PC-9 (cell line): ENCODE results near the gene HEY2. TPM values are rescaled to one million over a fixed set of nuclear protein-coding genes. Genes with fewer than 3 reads are reported as not detected.

Source experiments
- BruUV-seq: library from RNA; stranded (reverse); fragments of 400-500 nt; replicated peaks from 2 replicates; lab custom pipeline; 2021; lab: Mats Ljungman, UMichigan
- CTCF ChIA-PET: fragments of 300-600 bp; sonication (Branson Sonifier 250); formaldehyde crosslinking; loops from one replicate; lab custom pipeline; 2022; ENCODE audit warnings: antibody characterized with exemption; lab: Charles Lee
- POLR2A ChIA-PET: fragments of 300-600 bp; sonication (Branson Sonifier 250); formaldehyde crosslinking; loops from one replicate; lab custom pipeline; 2022; ENCODE audit warnings: antibody characterized with exemption; ENCODE audit not compliant: unreplicated experiment; lab: Charles Lee
- DNase-seq, 2 experiments: peaks; one replicate each; pipeline versions ENCODE4 v3.0.0 to v3.0.0-alpha.2; 2015 to 2022; ENCODE audit warnings: mixed read lengths in 1 of 2
- H2AFZ ChIP-seq: fragments of 200-600 bp; sonication (generic); 2 replicates; pipeline ENCODE4 v1.8.1; 2017; ENCODE audit warnings: antibody characterized with exemption
- H3F3A ChIP-seq: fragments of 200-600 bp; sonication (generic); 2 replicates; pipeline ENCODE4 v1.8.1; 2017; ENCODE audit warnings: antibody characterized with exemption, mild to moderate bottlenecking, low read depth; ENCODE audit not compliant: insufficient read depth
- H3K27ac ChIP-seq: fragments of 200-600 bp; sonication (generic); 2 replicates; pipeline ENCODE4 v1.6.1; 2016; ENCODE audit warnings: mixed run types
- H3K27me3 ChIP-seq: fragments of 200-600 bp; sonication (generic); 2 replicates; pipeline ENCODE4 v1.6.1; 2016; ENCODE audit warnings: low read depth, mixed run types; ENCODE audit not compliant: insufficient read depth
- H3K36me3 ChIP-seq: fragments of 200-600 bp; sonication (generic); 2 replicates; pipeline ENCODE4 v1.6.1; 2016; ENCODE audit warnings: low read depth, mixed run types
- H3K4me1 ChIP-seq: fragments of 200-600 bp; sonication (generic); replicated peaks from 2 replicates; pipeline ENCODE4 v1.6.1; 2016; ENCODE audit warnings: mixed run types; ENCODE audit not compliant: insufficient read depth
- H3K4me2 ChIP-seq: fragments of 200-600 bp; sonication (generic); 2 replicates; pipeline ENCODE4 v1.6.1; 2017; ENCODE audit warnings: mixed run types
- H3K4me3 ChIP-seq: fragments of 200-600 bp; sonication (generic); 2 replicates; pipeline ENCODE4 v1.6.1; 2016; ENCODE audit warnings: mixed run types
- H3K79me2 ChIP-seq: fragments of 200-600 bp; sonication (generic); 2 replicates; pipeline ENCODE4 v1.6.1; 2017; ENCODE audit warnings: low read depth, mixed run types
- H3K9me2 ChIP-seq: fragments of 200-600 bp; sonication (generic); 2 replicates; pipeline ENCODE4 v1.8.1; 2017; ENCODE audit warnings: mild to moderate bottlenecking; ENCODE audit not compliant: insufficient read depth
- H3K9me3 ChIP-seq: fragments of 200-600 bp; sonication (generic); 2 replicates; pipeline ENCODE4 v1.8.1; 2016; ENCODE audit warnings: low read depth; ENCODE audit not compliant: insufficient read depth
- H4K20me1 ChIP-seq: fragments of 200-600 bp; sonication (generic); 2 replicates; pipeline ENCODE4 v1.8.1; 2017; ENCODE audit not compliant: insufficient read depth
- CTCF ChIP-seq: fragments of 200-600 bp; sonication (generic); conservative IDR thresholded peaks from 2 replicates; pipeline ENCODE4 v1.6.1; 2017; ENCODE audit warnings: mixed run types, antibody characterized with exemption, mild to moderate bottlenecking, moderate library complexity
- EZH2 ChIP-seq: fragments of 200-600 bp; sonication (generic); IDR thresholded peaks from 2 replicates; pipeline ENCODE4 v1.8.0; 2017; ENCODE audit warnings: antibody characterized with exemption, low read depth
- intact Hi-C: fragments of 100-400 bp; cut with micrococcal nuclease; formaldehyde crosslinking; loops from one replicate; pipeline ENCODE4 v1.10.0; 2022; ENCODE audit not compliant: unreplicated experiment
- total RNA-seq: library from RNA; stranded (reverse); gene quantifications from 2 replicates; pipeline ENCODE4 v1.2.3, GENCODE V29; 2021

Gene HEY2
- total RNA-seq, 1 experiment from 2014 or later: not detected

DNA sequence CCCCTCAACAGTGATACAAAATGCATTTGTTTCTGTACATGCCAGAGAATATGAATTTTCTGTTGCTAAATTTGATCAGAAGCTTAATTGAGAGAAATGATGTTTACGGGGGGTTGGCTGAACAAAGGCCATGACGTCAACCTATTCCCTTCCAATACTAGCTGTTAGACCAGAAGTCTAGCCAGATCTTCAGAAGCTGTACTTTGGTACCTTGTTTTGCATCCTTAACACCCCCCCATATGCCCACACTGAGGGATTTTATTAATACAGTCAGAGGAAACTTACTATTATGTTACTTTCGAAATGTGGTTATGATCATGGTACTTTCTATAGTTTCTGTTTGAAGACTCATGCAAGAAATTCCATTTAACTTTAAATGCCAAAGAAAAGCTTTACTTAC is 44.4 kb downstream of the HEY2 start:
- Histone ChIP-seq H3K79me2 (peaks cover 66% of the 10 kb centered on the region), H3K9me3 (peaks cover 5% of the 10 kb centered on the region; the same call in 1 of the 2 replicates), H2AFZ (no peak overlapping the region), H3K4me1 (peaks cover 75% of the 10 kb centered on the region), H3K27me3 (no peaks in the 10 kb centered on the region), H3K4me2 (peak overlapping the region; percentile 91), H3K4me3 (peak overlapping the region; percentile 26; the same call in 1 of the 2 replicates), H3K9me2 (no peaks in the 10 kb centered on the region), H3K36me3 (peaks cover 18% of the 10 kb centered on the region; the same call in 1 of the 2 replicates), H3K27ac (peak overlapping the region; percentile 34), H4K20me1 (no peaks in the 10 kb centered on the region), H3F3A (peaks cover 34% of the 10 kb centered on the region)
- BruUV-seq: no TSS peak
- DNase-seq: no peak
- CTCF ChIA-PET: no interaction called here
- intact Hi-C loops: no loop called here
- POLR2A ChIA-PET: no interaction called here
- TF ChIP-seq CTCF (no peak), EZH2 (no peak)

DNA sequence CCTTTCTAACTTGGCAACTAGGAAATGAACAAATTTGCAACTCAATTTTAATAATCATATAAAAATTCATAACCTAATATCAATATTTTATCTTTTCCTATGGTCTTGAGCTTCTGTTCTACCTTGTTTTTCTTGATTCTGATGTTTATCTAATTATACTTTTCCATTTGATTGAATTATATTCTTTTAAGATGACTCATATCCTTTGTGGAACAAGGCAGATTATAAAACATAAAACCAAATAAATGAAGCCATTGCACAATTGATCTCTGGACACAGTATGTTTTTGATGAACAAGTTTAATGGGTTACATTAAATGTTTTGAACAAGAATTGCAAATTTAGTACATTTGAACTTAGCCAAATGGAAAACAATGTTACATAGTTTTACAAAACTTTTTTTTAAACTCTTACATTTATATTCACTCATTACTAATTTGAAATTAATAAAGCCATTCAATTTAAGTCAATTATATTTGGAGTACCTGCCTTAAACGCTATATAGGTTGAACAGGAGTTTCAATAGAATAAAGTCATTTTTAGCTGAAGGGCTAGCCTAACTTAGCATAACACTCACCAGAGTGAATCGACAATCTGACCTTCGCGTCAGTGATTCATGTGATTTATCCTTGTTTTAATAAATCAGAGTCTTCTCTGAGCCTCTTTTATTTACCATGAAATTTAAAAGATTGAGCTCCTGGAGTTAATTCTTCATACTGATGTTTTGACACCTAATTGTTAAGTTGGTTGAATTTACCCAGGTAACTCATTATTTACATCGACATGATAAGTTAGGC is 45.1 kb downstream of the HEY2 start:
- peaks cover 5% of the 10 kb centered on the region; the same call in 1 of the 2 replicates for H3K9me3 ChIP-seq
- H3K4me1 ChIP-seq: peaks cover 74% of the 10 kb centered on the region
- H3K36me3 ChIP-seq: peaks cover 25% of the 10 kb centered on the region; the same call in 1 of the 2 replicates
- peaks cover 73% of the 10 kb centered on the region for H3K79me2 ChIP-seq
- intact Hi-C loops: no loop called here
- CTCF ChIA-PET: no interaction called here
- no peaks in the 10 kb centered on the region for H3K27me3 ChIP-seq
- peak in 1 of 2 experiments; percentile 82 for DNase-seq
- H3K27ac ChIP-seq: peak overlapping the region; percentile 34
- peak overlapping the region; percentile 91 for H3K4me2 ChIP-seq
- peak overlapping the region; percentile 26 for H3K4me3 ChIP-seq
- no peaks in the 10 kb centered on the region for H3K9me2 ChIP-seq
- peaks cover 27% of the 10 kb centered on the region for H3F3A ChIP-seq
- BruUV-seq: no TSS peak
- no peak for TF ChIP-seq CTCF
- no peak for TF ChIP-seq EZH2
- no peaks in the 10 kb centered on the region for H4K20me1 ChIP-seq
- POLR2A ChIA-PET: no interaction called here
- H2AFZ ChIP-seq: no peak overlapping the region

DNA sequence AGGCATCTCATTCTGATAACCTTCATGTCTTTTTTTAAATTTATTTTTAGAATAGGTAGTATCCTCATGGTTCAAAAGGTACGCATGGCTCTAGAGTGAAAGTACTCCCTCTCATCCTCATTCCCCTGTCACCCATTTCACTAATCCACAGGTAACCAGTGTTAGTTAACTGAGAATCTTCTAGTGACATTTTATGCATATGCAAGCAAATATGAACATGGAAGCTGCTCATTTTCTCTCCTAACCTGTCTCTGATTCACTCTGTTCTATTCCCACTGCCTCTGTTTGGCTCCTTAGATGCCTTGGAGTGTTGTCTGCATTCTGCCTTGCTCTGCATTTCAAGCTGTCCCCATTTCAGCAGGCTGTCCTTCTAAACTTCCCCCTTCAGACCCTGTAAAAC is 45.9 kb downstream of the HEY2 start:
- Histone ChIP-seq H3K4me2 (0 out of 2 replicates have a peak overlapping the region, but pooled peaks have one; percentile 91), H3K9me3 (peaks cover 5% of the 10 kb centered on the region; the same call in 1 of the 2 replicates), H3K36me3 (peaks cover 30% of the 10 kb centered on the region; the same call in 1 of the 2 replicates), H3K27me3 (no peaks in the 10 kb centered on the region), H3K9me2 (no peaks in the 10 kb centered on the region; the same call in 1 of the 2 replicates), H3K27ac (no peak overlapping the region), H3F3A (peaks cover 20% of the 10 kb centered on the region), H3K4me3 (no peak overlapping the region), H2AFZ (no peak overlapping the region), H3K4me1 (peaks cover 67% of the 10 kb centered on the region), H3K79me2 (peaks cover 80% of the 10 kb centered on the region), H4K20me1 (no peaks in the 10 kb centered on the region)
- CTCF ChIA-PET: no interaction called here
- TF ChIP-seq EZH2 (no peak), CTCF (no peak)
- DNase-seq: no peak
- intact Hi-C loops: no loop called here
- no TSS peak for BruUV-seq
- POLR2A ChIA-PET: no interaction called here
